ENCODE results near the gene PRKG1.
A peak's percentile ranks its signal among the peaks of the same experiment; 100 is the strongest.

Gene PRKG1

DNA sequence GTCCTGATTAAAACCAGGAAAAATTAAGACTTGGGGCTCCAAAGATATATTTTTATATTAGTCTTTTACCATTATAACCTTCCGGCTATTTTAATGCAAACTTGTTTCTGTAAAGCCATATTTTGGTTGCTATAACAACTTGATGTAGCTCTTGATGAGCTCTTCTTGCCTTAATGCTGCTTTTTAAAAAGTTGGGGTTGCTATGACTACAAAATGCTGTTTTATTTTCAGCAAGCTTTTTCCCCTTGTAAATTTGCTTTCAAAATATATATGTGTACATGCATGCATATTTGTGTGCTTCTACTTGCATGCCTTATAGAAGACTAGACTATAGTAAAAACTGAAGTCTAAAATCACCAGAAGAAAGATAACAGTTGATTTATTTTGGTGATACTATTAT lies 525.4 kb downstream of the PRKG1 start:
- no peak for DNase-seq (ENCODE audit: low spot score)

DNA sequence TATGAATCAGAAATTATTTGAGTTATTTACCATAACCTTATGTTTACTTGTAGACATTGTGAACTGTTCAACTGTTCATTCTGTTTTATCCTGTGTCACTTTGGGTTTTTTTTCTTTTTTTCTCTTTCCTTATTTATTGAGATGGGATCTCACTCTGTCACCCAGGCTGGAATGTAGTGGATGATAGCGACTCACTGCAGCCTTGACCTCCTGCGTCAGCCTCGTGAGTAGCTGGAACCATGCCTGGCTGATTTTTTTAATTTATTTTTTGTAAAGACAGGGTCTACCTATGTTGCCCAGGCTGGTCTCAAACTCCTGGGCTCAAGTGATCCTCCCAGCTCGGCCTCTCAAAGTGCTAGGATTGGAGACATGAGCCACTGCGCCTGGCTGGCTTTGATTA lies 528.0 kb downstream of the PRKG1 start:
- peak; percentile 3 for DNase-seq (ENCODE audit: low spot score)

DNA sequence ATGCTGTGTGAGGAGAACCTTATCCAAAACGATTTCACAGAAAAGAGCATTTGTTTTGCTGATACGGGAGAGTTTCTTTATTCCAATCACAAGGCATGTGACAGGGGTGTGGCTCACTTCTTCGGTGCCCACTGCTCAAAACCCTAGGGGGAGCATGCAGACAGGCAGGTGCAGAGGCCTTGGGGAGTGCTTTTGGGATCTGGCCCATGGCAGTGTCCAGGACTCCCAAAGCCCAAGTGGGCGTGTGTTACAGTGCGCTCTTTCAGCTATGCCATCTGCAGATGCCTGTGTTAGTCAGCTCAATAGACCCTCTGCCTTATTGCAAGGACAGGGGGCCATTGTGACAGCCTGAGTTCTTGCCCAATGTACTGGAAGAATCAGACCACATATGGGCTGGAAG lies 530.3 kb downstream of the PRKG1 start:
- DNase-seq (ENCODE audit: low spot score): no peak

DNA sequence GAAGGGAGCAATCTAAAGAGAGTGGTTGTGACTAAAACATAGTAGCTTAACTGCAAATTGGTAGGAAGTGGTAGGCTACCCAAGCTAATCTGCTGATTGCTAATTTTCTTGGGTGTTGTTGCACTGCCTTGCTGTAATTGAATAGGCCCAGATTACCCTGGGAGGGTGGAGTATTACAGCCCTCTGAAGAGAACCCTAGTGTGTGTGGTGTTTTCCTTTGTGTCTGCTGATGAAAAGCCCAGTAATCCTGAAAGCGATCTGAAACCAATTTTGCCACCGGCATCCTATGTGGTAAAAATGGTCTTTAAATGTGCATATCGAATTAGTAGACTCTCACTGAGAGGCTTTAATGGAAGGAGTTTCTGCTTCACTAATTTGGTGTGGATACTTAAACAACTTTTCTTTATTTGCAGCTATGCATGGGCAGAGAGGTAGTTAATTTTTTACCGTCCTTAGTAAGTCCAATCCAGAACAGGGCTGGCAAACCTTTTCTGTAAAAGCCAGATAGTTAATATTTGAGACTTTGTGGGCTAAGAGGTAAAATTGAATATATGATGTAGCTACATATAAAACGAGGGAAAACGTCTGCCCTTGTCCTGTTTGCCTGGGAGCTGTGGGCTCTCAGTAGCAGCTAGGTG lies 532.7 kb downstream of the PRKG1 start:
- no peak for DNase-seq (ENCODE audit: low spot score)

DNA sequence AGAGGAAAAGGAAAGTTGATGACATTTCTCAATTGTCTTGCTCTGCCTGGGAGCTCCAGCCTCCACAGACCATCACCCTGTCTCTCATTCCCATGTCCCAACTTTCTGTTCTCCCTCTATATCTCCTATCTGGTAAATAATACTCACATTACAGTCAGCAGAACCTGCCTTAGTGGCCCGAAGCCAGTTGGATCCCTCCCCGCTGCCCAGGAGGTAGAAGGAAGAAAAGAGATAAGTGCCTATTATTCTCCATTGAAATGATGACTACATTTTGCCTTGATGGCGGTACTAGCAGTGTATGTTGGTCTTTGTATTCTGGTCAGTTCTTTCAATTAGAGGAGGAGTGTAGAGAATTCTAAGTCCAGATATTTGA lies 533.2 kb downstream of the PRKG1 start:
- no peak for DNase-seq (ENCODE audit: low spot score)

DNA sequence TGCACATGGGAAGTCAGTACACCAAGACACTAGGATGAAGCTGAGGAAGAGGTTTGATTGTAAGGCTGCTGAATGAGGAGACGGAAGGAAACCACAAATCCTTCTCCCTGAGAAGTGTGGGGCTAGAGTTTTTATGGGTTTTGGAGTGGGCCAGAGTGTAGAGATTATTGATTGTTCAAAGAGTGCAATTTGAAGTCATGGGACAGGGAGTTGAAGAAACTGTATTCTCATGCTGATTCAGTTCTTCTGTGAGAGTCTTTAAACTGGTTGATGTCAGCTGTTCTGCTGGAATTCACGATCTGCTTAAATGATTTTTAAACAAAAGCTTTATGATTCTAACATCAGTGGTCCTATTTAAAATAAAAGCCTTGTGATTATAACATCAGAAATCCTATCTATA lies 533.9 kb downstream of the PRKG1 start:
- no peak for DNase-seq (ENCODE audit: low spot score)

DNA sequence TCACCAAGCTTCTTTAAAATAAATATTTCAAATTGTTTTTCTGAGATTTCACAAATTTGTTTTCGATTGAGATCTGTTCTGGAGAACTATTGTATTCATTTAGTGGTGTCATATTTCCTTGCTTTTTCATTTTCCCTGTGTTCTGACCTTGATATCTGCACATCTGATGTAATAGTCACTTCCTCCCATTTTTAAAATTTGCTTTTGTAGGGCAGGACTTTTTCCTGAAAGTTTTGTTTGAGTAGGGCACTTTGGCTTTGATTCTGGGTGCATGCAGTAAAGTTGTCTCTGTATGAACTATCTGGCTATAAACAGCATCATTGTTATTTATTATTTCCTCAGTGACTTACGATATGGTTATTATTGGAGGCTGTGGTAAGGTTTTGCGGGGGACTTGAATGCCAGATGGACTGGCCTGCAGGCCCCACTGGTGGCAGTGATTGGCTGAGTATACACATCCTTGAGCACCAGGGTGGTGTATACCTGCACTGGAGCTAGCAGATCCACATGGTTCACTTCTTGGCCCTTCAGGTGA lies 541.5 kb downstream of the PRKG1 start:
- DNase-seq (ENCODE audit: low spot score): no peak

DNA sequence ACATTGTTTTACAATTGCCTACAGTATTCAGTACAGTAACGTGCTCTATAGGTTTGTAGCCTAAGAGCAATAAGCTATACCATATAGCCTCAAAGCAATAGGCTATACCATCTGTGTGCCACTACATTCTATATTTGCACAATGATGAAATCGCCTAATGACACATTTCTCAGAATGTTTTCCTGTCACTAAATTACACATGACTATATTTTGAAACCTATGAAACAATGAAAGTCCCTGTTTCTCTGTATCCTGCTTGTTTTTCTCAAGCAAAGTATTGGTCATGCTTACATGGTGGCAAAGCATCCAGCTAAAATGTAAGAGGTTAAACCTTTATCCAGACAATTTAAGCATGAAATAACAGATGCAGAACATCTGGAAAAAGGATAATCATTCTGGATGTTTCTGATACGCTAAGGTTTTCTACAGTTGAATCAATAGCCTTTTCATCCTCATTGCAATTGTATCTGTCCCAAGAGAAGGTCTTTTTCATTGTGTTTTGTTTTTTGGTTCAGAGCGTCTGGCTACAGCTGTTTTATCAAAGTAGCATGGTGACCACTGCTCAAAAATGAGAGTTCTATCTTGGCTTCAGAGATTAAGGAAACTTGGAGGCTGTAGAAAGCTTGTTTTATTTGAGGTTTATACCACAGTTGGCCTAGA lies 543.4 kb downstream of the PRKG1 start:
- DNase-seq (ENCODE audit: low spot score): no peak

DNA sequence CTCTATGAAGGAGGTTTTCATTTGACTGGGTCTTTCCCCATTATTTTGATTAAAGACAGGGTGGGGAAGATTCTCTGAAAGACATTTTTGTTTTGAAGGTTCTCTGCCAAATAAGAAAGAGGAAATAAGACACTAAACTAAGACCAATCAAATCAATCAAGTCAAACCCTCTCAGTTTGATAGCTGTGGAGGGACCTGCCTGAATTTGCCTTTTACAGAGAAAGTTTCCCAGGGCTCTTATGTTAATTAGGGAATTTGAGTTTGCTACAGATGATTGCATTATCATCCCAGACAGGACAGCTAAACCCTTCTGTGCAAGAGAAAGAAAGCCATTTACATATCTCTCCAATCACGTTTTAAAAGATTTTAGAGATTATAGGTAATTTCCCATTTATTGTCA lies 545.1 kb downstream of the PRKG1 start:
- DNase-seq (ENCODE audit: low spot score): no peak

DNA sequence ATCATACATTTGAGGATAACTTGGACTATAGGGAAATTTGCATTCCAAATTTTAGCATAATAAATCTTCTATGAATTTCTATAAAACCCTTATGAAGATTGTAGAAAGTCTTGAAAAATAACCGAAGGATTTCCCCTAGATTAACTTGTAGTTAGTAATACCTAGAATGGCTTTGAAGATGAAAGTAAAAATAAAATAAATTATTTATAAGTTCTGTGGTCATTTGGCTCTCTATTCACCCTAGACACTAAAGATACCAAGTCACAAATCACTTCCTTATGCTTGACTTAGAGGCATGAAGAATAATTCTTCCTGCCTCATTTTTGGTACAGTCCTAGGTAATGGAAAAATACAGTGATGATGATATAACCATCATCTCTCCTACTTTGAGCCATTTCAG lies 545.8 kb downstream of the PRKG1 start:
- no peak for DNase-seq (ENCODE audit: low spot score)

DNA sequence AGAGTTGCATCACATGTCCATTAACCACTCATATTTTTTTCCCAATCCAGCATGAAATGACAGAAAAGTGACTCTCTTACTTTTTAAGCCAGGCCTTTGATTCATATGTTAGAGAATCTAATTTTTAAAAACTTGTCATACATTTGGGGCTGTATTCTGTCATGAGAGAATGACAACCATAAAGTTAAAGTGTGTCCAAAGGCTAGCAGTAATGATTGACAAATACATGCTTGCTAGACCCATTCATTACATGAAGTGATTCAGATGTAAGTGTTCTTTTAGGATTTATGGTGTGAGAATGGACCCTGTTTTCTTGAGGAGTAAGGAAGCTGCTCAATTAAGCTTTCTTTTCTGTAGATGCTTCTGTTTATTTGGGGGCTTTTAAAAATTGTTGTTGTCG lies 549.7 kb downstream of the PRKG1 start:
- no peak for DNase-seq (ENCODE audit: low spot score)

DNA sequence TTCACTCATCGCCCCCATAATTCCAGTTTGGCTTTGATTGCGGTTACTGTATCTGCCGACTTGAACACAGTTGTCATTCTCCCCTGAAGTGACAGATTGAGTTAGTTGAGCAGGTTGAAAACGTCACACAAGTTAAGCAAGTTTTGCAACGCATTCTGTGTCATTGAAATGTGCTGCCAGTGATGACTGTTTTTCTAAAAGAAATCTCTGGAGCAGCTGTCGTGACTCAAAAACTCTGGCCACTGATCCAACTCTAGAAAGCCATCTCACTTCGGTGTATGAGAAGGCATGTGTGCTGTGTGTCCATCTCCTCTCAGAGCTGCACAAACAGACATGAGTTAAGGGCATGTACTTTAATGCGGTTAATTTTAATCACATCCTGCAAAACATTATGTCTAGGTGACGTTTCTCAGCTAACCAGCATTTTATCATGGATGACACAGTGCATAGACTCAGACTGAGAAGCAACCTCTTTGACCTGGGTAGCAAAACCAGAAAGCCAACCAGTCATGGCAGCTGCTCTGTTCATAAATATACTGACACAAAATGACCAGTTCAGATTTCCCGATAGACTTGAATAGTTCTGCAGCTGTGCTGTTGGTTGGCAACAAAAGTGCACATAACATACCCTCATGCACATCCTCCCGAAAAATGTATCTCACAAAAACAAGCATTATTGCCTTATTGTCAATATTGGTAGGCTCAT lies 555.8 kb downstream of the PRKG1 start:
- no peak for DNase-seq (ENCODE audit: low spot score)

DNA sequence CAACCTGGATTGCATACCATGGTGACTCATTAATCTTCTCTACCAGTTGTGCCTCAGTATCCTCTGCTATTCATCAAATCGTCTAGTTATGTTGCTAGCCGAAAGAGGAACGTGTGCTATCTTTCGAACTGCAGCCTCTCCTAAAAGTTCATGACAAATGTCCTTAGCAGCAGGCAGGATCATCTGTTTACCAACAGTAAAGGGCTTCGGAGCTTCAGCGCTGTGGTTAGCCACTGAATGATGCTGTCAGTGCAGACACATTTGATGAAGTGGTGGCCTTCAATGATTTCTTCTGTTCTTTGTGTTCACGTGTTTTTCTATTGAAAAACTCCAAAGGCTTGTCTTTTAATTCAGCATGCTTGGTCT lies 556.3 kb downstream of the PRKG1 start:
- DNase-seq (ENCODE audit: low spot score): no peak

DNA sequence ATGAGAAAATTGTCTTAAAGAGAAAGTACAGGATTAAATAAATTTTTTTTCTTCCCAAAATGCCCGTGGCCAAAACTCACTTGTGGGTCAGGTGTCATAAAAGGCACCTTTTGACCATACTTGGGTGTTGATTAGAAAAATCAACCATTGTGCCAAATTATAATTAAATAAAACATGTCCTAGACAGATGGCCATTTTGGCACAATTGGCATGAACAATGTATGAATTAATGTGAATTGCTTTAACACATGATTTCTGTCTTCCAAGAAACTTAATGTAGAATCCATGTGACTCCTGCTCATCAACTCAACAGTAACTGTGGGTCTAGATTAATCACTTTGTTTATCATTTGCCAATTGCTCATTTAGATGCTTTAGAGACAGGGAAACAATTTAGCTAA lies 561.1 kb downstream of the PRKG1 start:
- DNase-seq (ENCODE audit: low spot score): no peak

DNA sequence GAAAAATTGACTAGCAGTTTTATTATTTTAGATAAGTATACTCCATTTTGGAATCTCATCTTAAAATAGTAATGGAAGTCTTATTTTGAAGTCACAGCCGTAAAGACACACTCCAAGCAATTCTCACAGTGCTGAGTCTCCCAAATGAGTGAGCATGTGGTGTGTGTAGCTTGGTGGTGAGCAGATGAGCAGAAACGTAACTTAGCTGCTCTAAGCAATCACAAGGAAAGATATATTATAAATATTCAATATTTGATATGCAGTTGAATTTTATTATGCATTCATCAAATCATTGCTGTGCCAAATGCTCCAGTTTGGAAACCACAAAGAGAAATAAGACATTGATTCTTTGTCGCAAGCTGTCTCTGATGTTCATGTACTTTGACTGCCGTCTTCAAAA lies 563.9 kb downstream of the PRKG1 start:
- no peak for DNase-seq (ENCODE audit: low spot score)

DNA sequence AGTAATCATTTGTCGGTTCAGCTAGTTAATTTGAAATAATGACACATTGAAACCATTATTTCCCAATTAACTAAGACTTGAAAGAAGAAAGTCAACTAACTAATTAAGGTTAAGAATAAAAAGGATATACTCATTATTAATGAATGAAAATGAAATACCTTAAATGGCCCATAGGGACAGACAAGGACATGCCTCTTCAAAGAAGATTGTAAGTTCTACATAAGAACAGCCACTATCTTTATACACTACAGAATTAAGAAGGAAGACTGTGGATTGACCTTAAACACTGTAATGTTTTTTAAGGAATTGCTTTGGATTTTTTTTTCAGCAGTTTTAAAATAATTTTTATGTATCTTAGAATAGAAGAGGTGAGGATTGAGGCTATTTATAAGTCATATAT lies 564.5 kb downstream of the PRKG1 start:
- DNase-seq (ENCODE audit: low spot score): no peak

DNA sequence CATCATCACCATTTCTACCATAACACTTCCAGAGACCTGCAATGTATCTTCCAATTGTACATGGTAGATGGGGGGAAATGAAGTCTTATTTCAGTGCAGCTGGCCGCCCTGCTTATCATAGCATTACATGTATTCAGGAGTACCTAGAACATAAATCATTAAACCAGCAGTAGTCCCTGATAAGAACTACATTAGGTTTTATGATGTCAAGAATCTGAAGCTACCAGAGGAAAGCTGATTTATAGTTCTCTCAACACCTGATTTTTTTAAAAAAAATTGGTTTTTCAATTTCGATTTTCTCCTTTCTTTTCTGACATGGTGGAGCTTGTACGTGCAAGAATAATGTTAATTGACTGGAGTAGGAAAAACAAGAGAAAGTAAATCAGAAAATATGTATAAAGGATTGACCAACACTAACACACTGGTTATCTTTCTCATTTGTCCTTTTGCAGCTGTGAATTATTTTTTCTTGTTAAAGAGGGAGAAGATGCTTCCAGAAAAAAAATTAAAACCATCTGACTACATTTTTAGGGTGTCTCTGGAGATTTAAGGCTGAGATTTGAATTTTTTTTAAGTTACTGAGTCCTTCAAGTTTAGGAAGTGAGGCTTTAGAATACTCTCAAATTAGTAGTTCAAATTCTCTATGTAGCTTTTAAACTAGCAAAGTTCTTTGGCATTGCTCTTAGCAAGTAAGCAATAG lies 566.0 kb downstream of the PRKG1 start:
- DNase-seq (ENCODE audit: low spot score): no peak

DNA sequence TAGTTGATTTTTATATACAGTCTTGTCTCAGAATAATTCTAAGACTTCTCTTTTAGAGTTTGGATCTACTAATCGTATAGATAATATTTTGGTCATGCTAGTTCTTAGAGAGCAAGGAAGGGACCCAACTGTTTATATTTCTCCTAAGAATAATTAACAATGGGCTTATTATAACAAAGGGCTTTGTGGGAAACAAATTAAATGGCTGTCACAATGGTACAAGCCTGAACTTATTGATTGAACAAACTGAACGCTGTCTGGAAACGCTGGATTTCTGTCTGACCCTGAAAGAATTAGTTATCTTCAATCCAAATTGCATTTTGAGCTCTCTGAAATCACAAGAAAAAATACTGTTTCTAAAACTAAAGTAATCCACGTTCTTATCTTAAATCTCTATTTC lies 568.3 kb downstream of the PRKG1 start:
- no peak for DNase-seq (ENCODE audit: low spot score)

DNA sequence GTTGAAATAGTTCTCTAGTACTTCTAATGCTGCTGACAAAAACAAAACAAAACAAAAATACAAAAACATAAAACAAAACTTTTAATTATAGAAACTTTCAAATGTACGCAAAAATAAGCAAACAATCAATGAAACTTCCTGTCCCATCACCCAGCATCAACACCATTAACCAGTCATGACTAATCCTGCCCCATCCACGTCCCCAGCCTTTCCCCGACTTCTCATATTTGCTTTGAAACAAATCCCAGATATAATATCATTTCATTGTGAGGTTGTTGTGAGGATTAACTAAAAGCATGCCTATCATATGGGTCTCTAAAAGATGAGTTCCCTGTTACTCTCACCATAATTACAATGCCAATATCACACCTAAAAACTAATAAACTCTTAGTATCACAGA lies 569.4 kb downstream of the PRKG1 start:
- no peak for DNase-seq (ENCODE audit: low spot score)

DNA sequence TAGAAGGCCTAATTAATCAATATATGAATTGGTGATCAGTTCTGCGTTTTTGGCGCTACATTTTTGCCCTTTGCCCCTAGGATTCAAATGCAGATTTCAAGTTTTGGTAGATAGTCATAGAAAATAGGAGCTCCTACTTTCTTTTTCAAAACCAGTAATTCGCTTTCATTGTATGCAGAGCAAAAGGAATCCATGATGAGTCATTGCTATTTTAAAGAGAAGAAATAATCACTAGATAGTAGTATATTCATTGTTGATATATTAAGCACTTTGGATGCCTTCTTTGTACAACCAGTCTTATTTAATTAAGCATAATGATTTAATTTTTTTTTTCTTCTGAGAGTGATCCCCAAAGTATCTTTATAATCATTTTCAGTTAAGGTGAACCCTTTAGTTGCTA lies 574.8 kb downstream of the PRKG1 start:
- peak; percentile 3 for DNase-seq (ENCODE audit: low spot score)

DNA sequence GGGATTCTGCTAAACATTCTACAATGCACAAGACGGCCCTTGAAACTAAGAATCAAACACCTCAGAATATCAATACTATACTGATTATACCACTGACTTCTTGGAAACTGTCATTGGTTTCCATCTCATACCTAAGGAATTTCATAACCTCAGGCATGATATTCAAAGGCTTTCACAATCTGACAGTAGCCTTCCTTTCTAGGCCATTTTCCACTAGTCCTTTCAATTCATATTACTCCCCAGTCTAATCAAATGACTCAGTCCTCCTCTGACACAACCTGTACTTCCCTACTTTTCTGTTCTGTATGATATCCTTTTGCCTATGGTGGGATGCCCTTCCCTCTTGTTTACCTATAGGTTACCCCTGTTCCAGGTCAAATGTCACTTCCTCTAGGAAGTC lies 576.8 kb downstream of the PRKG1 start:
- DNase-seq (ENCODE audit: low spot score): no peak

DNA sequence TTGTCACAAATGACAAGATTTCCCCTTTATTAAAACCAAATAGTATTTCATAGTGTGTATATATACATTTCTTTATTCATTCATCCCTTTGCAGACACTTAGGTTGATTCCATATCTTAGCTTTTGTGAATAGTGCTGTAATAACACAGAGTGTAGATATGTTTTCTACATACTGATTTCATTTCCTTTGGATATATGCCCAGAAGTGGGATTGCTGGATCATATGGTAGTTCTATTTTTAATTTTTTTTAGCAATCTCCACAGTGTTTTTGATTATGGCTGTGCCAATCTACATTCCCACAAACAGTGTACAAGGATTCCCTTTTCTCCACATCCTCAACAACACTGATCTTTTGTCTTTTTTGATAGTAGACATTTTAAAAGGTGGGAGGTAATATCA lies 578.7 kb downstream of the PRKG1 start:
- no peak for DNase-seq (ENCODE audit: low spot score)

DNA sequence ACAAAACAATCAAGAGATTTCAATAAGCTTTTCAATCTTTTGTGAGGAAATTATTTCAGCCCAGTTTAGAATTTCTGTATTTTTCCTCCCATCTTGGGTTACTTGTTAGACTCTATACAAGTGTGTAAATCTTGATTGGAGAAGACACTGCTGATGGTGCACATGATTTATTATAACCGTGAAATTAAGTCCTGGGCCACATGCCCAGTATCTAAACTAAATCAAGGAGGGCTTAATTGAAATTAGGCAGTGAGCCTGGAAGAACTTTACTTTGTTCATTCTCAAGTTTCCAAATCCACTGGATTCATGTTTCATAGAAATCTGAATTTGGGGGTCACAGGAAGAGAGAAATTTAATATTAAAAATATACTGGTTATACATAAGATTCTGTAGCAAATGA lies 580.6 kb downstream of the PRKG1 start:
- no peak for DNase-seq (ENCODE audit: low spot score)
